Posterior cingulate gyrus (tissue), 11 donors: Measurements from ENCODE around the gene SKOR1.

Experiments used
- DNase-seq, 10 donors: peaks; one replicate each; pipeline versions ENCODE4 v3.0.0 to v3.0.0-alpha.2; 2020 to 2021; ENCODE audit warnings: mixed read lengths in 3 of 10
- intact Hi-C: fragments of 100-400 bp; cut with DNase I; formaldehyde crosslinking; loops from one replicate; pipeline ENCODE4 v1.15.1; 2023

SKOR1 gene

DNA sequence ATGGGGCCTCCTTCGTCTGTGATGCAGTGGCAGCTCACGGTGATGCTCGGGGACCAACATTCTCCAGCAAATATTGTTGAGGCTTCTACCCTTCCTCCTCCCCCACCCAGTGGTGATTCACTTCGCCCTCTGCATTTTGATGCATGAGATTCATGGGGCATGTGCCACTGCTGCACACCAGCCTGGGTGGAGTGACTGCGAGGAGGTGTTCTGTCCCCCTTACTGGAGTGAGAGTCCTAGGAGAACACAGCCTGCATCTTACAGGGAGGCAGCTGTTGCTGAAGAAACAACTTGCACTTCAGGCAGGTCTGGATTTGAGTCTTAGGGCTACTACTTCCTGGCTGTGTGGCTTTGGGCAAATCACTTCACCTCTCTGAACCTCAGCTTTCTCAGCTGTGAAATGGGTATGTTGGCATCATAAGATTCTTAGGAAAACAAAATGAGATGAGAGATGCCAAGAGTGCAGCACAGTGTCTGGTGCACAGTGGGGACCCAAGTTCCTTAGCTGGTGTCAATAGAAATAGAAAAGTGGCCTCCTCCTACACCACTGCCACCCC, 10.2 kb upstream of the SKOR1 start:
- no peak for DNase-seq
- intact Hi-C loops: no loop called here

DNA sequence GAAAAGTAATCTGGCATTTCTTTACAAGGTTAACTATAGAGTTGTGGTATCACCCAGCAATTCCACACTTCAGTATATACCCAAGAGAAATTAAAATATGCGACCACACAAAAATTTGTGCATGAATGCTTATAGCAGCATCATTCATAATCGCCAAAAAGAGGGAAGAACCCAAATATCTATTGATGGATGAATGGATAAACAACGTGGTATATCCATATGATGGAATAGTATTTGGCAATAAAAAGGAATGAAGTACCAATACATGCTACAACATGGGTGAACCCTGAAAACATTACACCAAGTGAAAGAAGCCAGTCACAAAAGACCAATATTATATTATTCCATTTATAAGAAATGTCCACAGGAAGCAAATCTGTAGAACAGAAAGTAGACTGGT, 8.6 kb upstream of the SKOR1 start:
- intact Hi-C loops: no loop called here
- no peak for DNase-seq

DNA sequence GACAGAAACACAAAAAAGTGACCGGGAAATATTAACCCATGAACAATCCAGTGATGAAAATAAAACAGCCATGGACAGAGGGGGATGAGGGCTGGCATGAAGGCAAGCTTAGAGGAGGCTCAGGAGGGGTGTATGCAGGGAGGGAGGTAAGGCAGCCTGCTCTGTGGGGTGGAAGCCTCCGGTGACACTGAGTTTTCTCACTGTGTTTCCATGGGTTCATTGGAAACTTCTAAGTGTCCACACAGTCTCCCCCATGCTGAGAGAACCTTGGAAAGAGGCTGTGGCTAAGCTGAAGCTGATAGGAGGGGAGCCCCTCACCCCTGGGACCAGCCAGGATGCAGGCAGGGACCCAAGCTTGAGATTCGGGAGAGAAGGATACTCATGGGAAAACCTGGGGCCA, 6.8 kb upstream of the SKOR1 start:
- DNase-seq: no peak
- intact Hi-C loops: no loop called here

DNA sequence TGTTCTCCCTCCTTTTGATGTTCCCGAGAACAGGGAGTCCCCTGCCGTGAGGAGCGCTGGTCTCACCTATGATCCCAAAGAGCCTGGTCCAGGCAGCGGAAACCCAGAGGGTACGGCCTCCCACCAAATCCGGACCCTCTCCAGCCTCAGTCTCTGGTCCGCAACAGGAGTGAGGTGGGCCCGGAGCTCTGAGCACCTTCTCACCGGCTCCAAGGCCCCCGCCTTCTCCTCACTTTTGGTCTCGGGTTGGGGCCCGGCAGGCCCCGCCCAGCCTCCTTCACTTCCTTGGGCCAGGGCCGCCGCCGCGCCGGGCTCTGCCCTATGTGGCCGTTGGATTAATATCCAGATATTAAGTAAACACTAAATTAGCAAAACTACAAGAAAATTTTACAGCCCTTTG, 5.7 kb upstream of the SKOR1 start:
- intact Hi-C loops: no loop called here
- peak in 4 of 10 donors; percentile 13 to 71 (median 48) for DNase-seq

DNA sequence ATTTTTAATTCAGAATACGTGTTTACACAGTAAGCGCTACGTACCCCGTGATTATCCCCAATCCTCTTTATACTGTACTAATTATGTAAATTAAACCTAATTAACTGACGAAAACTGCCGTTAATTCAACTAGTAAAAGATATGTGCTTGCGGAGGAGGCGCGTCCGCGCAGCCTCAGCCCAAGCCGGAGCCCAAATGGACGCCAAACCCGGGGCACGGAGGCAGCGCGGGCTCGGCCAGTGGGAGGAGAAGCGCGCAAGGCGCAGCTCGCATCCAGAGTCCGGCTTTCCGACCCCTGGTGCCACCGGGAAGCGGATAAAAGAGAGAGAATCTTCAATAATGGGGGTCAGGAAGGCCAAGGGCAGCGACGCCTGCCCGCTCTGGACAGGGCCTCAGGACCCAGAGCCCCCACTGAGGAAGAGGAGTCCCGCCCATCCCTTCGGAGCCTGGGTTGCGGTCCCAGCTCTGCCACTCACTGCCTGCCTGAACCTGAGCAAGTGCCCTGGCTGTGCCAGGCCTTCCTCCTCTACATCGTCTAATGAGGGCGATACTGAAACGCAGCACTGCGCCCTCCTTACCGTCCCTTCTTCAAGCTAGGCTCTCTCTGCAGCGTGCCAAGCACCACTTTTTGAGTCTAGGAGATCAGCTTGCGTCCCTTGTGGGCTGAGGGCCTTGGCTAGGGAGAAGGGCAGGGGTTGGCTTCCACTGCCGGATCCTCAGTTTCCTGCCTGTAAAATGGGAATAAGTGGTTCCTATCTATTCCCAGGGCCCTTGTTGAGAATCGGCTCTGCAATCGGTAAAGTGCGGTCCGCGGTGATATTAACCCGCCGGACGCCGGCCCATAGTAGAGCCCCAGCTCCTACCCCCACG, 5.0 kb upstream of the SKOR1 start:
- peak in 4 of 10 donors; percentile 11 to 72 (median 46) for DNase-seq
- intact Hi-C loops: no loop called here

DNA sequence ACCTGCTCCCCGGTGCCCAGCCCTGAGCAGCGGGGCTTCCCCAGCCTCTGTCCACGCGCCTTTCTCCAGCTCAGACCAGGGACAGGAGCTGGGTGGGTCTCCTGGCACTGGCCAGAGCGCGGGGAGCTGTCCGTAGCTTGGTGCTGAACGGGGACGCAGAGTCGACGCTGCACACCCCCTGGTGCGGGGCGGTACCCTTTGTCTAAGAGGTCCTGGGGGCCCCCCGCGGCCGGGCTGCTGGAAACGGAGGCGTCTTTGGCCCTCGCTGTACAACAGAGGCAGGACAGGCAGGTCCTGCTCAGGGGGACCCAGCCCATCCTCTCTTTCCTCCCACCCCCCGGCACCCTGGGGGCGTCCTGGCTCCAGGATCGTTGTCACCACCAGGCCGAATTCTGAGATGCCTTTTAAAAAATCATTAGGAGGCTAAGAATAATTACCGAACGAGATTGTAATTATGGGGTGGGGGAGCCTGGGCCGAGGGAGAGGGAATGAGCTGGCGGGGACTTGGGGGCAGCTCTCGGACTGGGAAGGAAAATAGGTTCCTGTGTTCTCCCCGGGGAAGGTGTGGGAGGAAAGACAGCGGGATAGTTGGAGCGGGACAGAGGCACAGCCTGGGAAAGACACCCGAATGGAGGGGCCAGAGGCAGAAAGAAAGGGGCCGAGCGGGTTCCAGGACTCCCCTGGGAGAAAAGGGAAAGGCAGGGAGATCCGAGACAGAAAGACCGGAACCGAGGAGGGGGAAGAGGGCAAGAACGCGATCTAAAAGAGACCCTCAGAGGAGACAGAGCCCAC, 4.1 kb upstream of the SKOR1 start:
- intact Hi-C loops: no loop called here
- peak in 3 of 10 donors; percentile 64 to 89 (median 78) for DNase-seq

DNA sequence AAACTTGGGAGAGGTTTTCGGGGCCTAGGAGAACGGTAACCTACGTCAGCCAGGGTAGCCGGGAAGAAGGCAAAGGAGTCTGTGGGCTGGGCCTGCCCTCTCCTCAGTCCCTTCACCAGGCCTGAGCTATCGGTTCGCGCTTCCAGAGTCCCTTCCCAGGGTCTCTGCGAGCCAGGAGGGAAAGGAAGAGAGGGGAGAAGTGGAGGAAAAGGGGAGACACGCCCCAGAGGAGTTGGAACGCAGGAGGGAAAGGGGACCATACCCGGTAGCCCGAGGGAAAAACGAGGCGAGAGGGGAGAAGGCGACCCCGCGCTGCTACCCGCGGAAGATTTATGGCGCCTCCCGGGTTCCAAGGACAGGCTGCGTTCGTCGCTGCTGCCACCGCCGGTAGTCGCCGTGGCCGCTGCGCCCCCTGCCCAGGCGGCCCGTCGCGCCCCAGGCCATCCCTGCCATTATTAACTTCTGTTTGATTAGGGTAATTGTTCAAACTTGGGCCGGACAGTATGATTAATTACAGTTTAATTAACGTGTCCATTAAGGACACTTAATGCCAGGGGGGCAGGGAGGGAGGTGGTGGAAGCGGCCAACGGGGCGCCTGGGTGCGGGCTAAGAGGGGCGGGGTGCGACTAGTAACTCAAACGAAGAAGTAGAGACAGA, 3.4 kb upstream of the SKOR1 start:
- peak in 3 of 10 donors; percentile 3 to 47 (median 35) for DNase-seq
- intact Hi-C loops: no loop called here

DNA sequence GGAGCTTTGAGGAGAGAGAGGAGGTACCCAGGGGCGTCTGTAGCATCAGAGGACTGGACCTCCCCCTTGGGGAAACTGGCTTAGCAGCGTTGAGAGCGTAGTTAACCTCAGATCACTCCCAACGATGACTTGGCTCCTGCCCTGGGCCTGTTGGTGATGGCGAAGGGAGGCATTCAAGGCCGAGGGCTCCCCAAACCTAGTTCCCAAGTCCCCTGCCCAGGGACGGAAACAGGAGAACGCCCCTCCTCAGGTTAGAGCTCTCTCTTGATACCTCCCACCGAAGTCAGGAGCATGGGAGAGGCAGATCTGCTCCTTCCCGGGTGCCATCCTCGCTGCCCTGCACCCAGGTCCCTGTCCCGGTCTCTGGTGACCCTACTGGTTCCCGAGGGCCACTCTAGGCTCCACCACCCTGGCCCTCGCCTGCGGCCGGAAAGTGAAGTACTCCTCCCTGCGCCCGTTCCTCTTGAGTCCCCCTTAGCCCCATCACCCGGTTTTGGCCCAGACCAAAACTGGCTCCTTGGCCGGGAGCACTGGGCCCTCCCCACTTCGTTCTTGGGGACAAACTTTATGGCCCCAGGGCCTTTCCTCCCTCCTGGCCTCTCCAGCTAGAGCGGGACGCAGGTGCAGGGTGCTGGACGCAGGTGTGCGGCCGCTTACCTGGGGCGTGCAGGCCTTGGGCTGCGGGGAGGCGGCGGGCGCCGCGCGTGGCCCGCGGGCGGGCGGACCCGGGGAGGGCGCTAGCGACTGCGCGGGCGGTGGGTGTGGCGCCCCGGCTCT, 2.6 kb upstream of the SKOR1 start:
- intact Hi-C loops: no loop called here
- peak in 2 of 10 donors; percentile 48 for DNase-seq

DNA sequence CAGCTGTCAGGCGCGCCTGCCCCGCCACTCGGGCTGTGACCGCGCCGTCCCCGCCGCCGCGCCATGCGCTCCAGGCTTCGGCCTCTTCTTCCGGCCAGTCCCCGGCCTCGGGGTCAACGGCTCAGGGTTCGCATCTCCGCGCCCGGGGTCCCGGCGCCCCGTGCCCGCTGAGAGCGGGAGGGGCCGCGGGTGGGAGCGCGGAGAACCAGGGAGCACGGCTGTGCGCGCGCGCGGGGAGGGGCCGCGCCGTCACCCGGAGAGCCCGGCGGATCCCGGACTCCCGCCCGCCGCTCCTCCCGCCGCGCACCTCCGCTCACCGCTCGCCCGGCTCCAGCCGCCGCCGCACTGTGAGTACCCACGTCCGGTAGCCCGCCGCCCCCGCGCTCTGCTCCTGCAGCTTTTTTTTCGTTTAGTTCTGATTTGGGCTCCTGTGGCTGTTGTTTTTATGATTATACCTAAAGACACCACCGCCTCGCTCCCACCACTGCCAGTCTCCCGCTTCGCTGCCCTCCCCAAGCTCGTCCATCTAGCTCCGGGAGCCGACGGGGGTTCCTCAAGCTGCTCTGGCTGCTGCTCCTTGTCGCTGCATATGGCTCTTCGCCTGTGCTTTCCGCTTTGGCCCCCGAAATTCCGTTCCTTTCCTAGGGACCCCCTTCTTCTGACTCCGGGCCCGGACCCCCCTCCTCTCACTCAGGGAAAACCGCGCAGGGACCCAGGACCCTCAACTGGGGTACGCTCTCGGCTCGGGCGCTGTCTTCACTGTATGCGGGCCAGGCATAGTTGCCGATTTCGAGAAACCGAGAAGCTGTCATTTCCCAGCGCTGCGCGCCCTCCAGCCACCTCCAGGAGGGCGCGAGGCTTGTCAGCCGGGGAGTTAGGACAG, 1.8 kb upstream of the SKOR1 start:
- intact Hi-C loops: no loop called here
- peak in 3 of 10 donors; percentile 60 to 81 (median 63) for DNase-seq

DNA sequence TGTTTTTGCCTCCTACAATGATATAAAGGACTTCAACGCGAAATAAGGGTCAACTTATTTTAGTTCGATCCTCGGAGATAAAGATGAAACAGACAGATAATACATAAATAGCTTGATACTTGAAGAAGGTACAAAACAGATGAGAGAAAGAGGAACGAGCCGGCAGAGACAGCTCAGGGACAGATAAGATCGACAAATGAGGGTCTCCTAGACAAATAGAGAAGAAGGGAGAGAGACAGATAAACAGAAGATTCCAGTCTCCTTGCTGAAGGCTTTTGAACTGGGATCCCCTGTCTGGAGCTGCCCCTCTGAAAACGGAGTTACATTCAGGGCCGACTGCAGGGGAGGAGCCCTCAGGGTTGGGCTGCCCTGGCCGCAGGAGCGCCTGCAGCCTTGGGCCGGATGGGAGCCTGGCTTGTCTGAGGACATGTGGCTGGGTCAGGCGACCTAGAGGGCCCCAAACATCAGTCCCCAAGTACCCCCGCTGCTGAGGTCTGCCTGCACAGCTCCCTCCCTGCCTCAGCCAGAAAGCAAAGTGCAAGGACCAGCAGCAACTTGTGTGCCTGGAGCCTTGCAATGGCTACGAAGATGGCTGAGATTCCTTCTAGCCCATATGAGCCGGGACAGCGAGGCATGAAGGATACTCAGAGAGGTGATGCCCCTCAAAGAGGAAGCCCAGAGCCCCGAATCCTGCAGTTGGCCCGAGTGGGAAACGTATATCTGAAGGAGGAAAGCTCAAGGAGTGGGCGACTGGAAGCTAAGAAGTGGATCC, 926 bp upstream of the SKOR1 start:
- DNase-seq: peak in 3 of 10 donors; percentile 18 to 80 (median 60)
- intact Hi-C loops: no loop called here

DNA sequence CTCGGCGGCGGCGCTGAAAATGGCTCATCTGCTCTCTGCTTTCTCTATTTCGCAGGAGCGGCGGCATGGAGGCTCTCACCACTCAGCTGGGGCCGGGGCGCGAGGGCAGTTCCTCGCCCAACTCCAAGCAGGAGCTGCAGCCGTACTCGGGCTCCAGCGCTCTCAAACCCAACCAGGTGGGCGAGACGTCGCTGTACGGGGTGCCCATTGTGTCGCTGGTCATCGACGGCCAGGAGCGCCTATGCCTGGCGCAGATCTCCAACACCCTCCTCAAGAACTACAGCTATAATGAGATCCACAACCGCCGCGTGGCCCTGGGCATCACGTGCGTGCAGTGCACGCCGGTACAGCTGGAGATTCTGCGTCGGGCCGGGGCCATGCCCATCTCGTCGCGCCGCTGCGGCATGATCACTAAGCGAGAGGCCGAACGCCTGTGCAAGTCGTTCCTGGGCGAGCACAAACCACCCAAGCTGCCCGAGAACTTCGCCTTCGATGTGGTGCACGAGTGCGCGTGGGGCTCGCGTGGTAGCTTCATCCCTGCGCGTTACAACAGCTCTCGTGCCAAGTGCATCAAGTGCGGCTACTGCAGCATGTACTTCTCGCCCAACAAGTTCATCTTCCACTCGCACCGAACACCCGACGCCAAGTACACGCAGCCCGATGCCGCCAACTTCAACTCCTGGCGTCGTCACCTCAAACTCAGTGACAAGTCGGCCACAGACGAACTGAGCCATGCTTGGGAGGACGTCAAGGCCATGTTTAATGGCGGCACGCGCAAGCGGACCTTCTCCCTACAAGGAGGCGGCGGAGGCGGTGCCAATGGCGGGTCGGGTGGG, 790 bp downstream of the SKOR1 start:
- intact Hi-C loops: no loop called here

DNA sequence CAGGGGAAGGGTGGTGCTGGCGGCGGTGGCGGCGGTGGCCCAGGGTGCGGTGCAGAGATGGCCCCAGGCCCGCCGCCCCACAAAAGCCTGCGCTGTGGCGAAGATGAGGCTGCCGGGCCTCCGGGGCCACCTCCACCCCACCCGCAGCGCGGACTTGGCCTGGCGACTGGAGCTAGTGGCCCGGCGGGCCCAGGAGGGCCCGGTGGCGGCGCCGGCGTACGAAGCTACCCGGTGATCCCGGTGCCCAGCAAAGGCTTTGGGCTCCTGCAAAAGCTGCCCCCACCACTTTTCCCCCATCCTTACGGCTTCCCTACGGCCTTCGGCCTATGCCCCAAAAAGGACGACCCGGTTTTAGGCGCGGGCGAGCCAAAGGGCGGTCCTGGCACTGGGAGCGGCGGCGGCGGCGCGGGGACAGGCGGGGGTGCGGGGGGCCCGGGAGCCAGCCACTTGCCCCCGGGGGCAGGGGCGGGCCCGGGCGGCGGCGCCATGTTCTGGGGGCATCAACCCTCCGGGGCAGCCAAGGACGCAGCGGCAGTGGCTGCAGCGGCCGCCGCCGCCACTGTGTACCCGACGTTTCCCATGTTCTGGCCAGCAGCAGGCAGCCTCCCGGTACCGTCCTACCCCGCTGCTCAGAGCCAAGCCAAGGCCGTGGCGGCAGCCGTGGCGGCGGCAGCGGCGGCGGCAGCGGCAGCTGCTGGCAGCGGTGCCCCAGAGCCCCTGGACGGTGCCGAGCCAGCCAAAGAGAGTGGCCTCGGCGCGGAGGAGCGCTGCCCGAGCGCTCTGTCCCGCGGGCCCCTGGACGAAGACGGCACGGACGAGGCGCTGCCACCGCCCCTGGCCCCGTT, 1.6 kb downstream of the SKOR1 start:
- peak in 1 of 10 donors; percentile 56 for DNase-seq
- intact Hi-C loops: no loop called here

More for the DNA sequence above, 790 bp downstream of the SKOR1 start:
- DNase-seq: peak in 2 of 10 donors; percentile 39 to 79

DNA sequence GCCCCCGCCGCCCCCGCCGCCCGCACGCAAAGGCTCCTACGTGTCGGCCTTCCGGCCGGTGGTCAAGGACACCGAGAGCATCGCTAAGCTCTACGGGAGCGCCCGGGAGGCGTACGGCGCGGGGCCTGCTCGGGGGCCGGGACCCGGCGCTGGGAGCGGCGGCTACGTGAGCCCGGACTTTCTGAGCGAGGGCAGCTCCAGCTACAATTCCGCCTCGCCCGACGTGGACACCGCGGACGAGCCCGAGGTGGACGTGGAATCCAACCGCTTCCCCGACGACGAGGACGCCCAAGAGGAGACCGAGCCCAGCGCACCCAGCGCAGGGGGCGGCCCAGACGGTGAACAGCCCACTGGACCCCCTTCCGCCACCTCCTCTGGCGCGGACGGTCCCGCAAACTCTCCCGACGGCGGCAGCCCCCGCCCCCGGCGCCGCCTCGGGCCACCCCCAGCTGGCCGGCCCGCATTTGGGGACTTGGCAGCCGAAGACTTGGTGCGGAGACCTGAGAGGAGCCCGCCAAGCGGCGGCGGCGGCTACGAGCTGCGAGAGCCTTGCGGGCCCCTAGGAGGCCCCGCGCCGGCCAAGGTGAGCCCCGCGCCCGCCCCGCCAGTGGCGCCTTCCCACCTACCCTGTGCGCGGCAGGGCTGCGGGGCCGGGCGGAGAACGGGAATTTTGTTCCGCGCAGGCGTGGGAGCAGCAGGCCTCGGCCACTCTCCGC, 2.4 kb downstream of the SKOR1 start:
- peak in 1 of 10 donors; percentile 50 for DNase-seq
- intact Hi-C loops: no loop called here

DNA sequence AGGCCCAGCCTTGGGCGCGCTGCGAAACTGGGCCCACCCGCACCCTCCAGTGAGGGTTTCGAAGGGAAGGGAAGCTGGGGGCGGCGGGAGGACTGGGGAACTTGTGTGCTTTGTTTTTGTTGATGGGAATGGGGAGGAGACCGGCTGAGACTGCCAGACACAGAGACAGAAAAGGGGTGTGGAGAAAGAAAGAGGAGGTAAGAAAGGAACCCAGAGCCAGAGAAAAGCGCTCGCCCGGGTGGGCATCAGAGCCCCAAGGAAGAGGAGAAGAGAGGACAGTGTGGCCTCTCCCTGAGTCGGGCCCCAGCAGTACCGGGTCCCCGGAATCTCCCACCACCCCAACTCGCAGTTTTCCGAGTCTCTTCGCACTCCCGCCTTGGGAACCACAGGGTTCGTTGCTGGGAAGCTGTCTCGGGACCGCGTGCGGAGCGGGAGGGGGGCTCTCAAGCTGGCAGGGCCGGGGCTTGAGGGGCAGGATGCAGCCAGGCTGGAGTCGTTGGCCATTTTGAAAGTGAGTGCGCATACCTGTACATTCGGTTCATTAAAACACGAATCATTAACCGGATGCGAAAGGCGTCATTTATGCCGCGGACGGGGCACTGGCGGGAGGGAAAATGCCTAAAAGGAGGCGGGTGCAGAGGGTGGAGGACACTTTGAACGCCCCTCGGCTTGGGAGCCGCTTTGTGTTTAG, 3.1 kb downstream of the SKOR1 start:
- intact Hi-C loops: no loop called here
- no peak for DNase-seq

DNA sequence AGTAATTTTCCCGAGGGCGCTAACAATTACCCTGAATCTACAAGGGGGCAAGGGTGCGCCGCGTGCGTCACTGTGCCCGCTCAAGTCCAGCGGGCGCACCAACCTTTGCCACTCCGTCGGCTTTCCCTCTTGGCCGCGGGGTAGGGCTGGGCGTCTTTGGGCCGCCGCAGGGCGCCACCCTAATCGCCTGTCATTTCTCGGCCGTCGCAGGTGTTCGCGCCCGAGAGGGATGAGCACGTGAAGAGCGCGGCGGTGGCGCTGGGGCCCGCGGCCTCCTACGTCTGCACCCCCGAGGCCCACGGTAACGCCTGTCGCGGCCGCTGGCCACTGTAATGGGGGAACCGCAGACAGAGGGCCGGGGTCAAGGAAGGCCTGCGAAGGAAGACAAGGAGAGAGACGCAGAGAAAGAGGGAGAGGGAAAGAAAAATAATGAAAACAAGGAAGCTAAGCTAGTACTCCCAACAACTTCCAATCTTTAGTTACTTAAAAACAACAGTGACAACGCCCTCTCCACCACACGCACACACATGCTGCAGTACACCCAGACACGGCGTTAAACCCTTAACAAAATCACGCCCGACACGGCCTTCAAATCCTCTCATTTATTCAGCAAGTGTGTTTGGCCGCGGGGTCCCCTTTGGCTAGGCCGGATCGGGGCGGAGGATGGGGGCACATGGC, 3.8 kb downstream of the SKOR1 start:
- intact Hi-C loops: no loop called here
- no peak for DNase-seq
